DMS153 treated with DMSO at 0.1 percent for 48 hours (cell line): ENCODE results near the gene G0S2.

Source experiments
- DNase-seq: peaks from one replicate; lab custom pipeline; 2025; ENCODE audit not compliant: unreplicated experiment; lab: John Stamatoyannopoulos, UW

G0S2 gene, protein sequence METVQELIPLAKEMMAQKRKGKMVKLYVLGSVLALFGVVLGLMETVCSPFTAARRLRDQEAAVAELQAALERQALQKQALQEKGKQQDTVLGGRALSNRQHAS

DNA sequence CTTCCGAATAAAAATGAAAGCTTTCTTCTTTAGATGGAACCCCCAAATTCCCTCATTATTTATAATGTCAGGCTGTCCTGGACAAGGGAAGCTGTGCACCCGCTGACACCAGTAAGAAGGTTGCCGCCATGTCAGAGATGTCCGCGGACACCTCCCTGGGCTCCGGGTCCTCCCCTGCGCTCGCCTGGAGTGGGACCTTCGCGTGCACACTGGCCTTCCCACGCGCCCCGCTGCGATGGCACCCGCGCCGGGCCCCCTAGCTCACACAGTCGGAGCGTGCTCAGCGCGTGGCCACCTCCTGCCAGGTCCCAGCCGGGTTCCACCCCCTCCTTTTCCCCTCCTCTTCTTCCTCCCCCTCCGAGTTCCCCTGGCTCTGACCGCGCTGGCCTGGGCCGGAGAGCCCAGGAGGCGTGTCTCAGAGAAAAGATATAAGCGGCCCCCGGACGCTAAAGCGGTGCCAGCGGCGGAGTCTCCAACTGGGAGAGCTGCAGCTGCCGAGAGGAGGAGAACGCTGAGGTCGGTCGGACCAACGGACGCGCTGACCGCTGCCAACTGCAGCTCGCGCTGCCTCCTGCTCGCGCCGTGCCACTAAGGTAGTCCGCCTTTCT, at the start of gene G0S2:
G0S2 (plus strand) TSS at position 456 of the 608 bp plus-strand sequence. CDS start 273 bp downstream, outside the sequence.
- peak; percentile 38 for DNase-seq

GRCh38 chr1:209625791-209626285, 49.4 kb upstream of the G0S2 start:
- DNase-seq = no peak

DNA sequence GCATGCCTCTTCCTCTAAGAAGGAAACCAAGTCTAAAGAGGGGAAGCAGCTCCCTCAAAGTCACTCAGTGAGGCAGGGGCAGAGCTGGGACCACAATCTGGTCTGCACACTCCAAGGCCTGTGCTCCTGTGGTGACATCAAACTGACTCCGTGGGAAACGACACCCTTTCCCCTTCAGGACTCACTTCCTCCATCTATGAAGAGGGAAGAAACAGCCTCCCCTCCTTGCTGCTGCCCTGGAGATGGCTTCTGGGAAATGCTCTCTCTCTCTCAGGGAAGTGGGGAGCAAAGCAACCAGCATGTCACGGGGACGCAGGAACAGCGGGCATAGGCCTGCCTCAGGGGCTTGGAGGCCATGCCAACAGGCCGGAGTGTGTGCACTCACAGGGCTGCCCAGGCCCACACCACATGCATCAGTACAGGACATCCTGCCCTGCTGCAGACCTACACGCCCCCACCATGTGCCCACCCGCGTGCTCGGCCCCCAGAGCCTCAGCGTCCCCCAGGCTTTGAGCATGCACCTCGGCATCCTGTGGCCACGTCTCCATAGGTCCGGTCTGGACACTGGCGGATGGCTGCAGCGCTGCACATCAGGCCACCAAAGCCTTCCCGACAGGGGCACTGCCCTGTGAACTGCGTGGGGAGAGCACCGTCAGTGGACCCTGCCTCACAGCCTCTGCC, 48.7 kb upstream of the G0S2 start:
- no peak for DNase-seq

- DNase-seq = no peak
These were observed 48.0 kb upstream of the G0S2 start for GRCh38 chr1:209627027-209627731.

DNA sequence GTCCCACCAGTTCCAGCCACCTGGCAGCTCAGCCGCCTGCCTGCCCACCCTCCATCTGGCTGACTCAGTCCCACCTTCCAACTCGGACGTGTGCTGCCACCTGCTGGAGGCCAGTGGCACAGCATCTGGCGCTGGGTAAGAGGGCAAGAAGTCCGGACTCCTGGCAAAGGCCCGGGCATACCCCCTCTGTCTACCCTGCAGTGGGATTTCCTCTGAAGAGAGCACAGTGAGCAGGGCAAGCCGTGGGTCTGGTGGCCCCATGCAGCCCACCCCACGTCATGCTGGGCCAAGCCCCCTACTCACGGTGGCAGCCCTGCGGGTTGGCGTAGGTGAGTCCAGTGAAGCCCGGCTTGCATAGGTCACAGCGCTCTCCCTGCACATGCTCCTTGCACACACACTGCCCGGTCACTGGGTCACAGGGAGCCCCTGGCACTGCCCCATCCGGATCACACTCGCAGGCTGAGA, 47.4 kb upstream of the G0S2 start:
- peak; percentile 88 for DNase-seq

DNA sequence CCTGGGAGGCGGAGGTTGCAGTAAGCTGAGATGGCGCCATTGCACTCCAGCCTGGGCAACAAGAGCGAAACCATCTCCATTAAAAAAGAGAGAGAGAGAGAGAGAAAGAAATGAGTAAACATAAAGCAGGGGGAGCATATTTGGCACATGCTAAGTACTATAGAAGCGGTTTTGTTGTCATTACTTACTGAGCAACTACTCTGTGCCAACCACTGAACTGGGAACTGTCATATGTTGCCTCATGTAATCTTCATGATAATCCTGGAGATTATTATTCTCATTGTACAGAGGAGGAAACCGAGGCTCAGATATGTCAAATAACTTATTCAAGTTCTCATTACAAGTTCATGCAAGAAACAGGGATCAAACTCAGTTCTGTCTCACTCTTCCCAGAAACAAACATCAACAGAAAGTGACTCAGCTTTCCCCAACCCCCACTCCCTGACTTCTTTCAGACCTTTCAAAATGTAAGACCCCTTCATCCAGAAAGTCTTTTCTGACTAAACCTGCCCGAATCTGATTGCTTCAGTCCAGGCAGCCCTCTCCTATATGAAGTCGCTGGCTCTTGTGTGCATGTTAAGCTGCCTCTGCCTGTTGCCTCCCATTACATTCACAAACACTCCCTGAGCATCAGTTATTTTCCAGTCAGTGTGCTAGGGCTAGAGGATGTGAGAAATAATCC, 46.5 kb upstream of the G0S2 start:
- DNase-seq = no peak

DNA sequence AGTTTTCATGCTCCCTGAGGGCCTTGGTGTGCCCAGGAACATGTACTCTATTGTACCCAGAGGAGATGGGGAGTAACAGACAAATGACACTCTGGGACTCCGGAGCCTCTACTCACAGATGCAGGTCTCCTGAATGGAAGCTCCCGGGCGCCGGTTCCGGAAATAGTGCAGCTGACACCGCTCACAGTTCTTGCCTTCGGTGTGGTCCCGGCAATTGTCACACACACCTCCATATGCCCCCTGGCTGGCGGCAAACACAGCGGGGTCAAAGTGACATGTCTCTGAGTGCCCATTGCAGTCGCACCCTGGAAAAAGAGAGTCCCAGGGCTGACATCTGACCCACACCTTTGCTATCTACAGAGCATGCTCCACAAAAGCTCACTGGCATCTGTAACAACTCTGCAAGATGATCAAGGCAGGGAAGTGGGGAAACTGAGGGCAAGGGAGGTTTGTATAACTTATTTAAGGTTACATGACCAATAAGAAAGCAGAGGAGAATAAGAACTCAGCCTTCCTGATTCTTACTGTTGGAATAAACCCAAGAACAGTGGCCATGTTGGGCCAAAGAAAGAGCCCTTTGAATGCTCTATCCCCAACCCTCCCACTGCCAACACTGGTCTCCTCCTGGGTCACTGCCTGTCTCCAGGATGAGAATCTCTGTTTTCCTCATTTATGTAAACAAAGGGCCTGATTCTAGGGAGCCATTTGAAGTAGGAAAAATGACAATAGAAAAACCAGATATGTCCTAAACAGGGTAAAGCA, 45.4 kb upstream of the G0S2 start:
- no peak for DNase-seq

DNA sequence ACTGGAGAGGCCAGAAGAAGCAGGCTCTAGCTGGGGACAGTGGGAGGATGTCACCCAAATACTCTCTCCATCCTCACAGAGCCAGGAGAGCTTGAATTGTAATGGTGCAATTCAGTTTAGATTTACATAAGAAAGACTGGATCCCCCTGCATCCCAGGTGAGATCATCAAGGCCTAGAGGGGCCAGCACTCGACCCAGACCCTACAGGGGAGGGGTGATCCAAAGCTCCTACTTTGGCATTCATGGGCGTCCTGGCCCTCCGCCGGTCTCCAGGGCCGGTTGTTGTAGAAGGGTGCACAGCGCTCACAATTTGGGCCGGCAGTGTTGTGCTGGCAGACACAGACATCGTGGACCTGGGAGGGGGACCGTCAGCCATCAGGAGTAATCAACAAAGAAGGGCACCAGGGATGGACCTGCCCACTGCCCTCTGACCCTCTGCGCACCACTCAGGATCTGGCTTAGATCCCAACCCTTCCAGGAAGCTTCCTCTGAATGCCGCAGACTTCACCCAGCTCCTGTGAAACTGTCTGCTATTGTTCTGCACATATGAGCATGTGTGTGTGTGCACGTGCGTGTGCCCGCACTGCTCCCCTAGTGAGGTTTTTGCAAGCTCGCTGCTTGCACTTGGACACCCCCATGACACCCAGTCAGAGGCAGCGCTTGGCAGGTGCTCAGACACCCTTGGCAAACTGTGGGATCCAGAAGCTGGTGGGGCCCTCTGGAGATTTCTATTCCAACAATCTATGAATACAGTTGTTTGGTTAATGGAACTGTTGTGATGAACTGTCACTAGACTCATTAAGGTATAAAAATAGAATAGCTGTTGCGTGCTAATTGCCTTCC, 44.6 kb upstream of the G0S2 start:
- DNase-seq = peak; percentile 32

DNA sequence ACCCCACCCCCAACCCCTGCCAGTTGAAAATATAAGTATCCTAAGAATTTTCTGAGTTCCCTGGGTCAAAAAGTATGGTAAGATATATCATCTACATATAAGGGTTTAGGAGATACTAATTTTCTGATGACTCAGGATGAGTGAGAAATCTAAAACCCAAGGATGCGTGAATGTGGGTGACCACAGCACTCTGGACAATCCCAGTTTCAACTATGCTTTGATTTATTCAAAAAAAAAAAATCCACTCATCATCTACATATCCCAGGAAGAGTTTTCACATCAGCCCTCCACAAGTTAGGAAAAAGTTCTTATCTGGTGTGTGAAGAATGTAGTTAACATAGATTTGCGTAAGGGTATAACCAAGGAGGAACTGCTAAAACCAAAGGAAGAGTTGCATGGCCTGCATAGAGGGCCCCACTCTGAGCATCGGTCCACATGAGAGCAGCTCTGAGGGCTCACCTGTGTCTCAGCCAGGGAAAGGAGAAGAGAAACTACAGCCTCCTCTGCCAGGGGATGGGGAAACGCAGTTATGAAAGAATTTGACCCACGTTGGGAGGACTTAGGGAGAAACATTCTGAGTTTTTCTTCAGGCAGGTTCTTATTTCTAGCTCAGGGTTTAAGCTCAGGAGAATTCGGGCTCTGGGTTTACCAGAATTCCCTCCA, 41.7 kb upstream of the G0S2 start:
- DNase-seq = no peak

GRCh38 chr1:209634005-209634737, 41.0 kb upstream of the G0S2 start:
- DNase-seq = no peak

GRCh38 chr1:209635850-209636249, 39.4 kb upstream of the G0S2 start:
- DNase-seq = no peak

DNA sequence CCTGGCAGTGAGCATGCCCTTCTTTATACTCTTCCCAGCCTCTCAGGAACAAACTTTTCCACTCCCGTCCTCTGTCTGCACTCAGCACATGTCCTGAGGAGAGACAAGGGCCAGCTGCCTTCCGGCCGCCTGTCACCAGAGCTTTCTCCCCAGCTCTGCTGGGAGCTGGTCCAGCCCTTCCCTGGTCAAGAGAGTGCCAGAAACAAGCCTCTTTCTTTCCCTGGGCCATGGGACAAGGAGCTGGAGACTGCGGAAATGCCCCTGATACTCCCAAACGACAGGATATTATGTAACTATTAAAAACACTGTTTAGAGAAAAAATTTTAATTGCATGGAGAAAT, 33.4 kb upstream of the G0S2 start:
- DNase-seq = no peak

- DNase-seq = no peak
These were observed 32.4 kb upstream of the G0S2 start for GRCh38 chr1:209642816-209643215.

- no peak for DNase-seq
These were observed 31.8 kb upstream of the G0S2 start for GRCh38 chr1:209643285-209644020.

GRCh38 chr1:209645574-209646452, 29.4 kb upstream of the G0S2 start:
- no peak for DNase-seq

- DNase-seq = no peak
These were observed 28.7 kb upstream of the G0S2 start for GRCh38 chr1:209646558-209646957.

DNA sequence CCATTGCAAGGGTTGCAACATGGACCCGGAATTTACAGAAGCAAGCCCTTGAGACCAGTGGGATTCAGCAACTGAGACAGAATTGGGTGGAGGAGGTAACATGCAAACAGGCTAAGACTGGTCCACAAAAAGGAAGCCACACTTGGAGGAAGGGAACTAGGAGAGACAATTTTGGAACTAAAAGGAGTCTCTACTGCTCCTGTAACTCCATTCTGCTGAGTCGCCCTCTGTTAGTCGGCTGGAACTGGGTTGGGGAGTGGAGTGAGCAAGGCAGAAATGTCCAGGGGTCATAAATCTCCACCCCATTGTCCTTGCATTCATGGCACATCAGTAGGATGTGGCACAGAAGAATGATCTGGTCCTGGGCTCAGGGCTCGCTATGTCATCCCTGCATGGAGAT, 28.1 kb upstream of the G0S2 start:
- DNase-seq = no peak
